VCaP (cell line): Measurements from ENCODE around the gene HOMEZ.
"Not testable (repeated sequence)": the region's sequence is repeated elsewhere in the genome, so short reads cannot be mapped to it uniquely, and the experiment has no call there.

ENCODE experiments used
- H3K27ac ChIP-seq: fragments of 450-650 bp; 2 replicates; pipeline ENCODE4 v1.5.1; 2017
- CTCF ChIP-seq: fragments of 450-650 bp; conservative IDR thresholded peaks from 2 replicates; pipeline ENCODE4 v1.5.1; 2017; ENCODE audit warnings: mild to moderate bottlenecking, moderate library complexity

The HOMEZ gene

GRCh38 chr14:23252420-23253333 lies 33.3 kb downstream of the HOMEZ start:
- no peak for TF ChIP-seq CTCF
- no peak overlapping the region for H3K27ac ChIP-seq

DNA sequence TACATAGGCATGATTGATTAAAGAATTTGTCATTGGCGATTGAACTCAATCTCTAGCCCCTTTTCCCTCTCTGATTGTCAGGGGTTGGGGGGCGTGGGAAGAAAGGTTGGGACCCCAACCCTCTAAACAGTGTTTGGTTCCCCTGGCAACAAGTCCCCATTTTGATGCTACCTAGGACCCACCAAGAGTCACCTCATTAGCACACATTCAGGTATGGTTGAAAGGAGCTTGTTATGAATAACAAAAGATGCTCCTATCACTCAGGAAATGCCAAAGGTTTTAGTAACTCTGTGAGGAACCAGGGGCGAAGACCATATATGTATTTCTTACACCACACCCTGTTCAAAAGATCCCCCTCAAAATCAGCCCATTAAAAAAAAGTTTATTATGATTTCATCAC lies 33.9 kb downstream of the HOMEZ start:
- H3K27ac ChIP-seq = no peak overlapping the region
- TF ChIP-seq CTCF = no peak

DNA sequence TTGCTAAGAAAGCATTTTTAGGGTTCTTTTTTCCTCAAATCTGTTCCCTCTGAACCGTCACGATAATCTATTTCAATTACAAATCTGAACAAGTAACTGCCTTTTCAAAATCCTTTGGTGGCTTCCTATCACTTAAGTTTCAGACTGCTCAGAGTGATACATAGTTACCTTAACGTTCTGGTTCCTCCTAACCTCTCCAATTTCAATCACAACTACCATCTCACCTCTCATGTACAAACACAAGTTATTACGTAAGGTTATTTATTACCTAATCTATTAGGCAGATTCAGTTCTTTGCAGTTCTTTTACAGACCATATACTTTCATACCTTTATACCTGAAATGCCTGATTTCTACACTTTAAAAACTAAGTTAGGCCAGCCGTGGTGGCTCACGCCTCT lies 36.1 kb downstream of the HOMEZ start:
- no peak for TF ChIP-seq CTCF
- no peak overlapping the region for H3K27ac ChIP-seq

DNA sequence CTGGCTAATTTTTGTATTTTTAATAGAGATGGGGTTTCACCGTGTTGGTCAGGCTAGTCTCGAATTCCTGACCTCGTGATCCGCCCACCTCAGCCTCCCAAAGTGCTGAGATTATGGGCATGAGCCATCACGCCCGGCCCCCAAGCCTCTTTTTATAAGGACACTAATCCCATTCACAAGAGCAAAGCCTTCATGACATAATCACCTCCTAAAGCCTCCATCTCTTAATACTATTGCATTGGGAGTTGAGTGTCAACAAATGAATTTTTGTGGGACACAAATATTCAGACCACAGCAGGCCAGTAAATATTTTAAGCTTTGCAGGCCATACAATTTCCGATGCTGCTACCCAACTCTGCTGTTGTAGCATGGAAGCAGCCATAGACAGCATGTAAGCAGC lies 37.3 kb downstream of the HOMEZ start:
- TF ChIP-seq CTCF = no peak
- H3K27ac ChIP-seq = no peak overlapping the region

GRCh38 chr14:23245282-23245681 lies 40.6 kb downstream of the HOMEZ start:
- peak overlapping the region; percentile 45 for H3K27ac ChIP-seq
- TF ChIP-seq CTCF = no peak

DNA sequence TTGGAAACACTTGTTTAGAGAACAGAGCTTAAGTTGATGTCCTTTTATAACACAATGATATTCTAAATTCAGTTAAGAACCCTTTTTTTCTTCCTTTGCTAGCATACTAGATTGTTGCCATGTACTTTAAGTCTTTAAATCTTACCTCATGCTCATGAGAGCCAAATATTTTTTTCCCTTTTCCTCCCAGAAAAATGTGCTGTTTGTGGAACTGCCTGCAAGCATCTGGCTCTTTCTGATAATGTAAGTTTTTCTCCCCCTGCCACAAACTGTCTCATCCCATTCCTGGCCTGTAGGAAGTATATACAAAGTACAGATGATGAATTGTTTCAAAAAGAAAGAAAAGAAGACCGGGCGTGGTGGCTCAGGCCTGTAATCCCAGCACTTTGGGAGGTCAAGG lies 42.9 kb downstream of the HOMEZ start:
- TF ChIP-seq CTCF = no peak
- H3K27ac ChIP-seq = no peak overlapping the region

GRCh38 chr14:23242076-23242475 lies 43.9 kb downstream of the HOMEZ start:
- no peak for TF ChIP-seq CTCF
- no peak overlapping the region for H3K27ac ChIP-seq

DNA sequence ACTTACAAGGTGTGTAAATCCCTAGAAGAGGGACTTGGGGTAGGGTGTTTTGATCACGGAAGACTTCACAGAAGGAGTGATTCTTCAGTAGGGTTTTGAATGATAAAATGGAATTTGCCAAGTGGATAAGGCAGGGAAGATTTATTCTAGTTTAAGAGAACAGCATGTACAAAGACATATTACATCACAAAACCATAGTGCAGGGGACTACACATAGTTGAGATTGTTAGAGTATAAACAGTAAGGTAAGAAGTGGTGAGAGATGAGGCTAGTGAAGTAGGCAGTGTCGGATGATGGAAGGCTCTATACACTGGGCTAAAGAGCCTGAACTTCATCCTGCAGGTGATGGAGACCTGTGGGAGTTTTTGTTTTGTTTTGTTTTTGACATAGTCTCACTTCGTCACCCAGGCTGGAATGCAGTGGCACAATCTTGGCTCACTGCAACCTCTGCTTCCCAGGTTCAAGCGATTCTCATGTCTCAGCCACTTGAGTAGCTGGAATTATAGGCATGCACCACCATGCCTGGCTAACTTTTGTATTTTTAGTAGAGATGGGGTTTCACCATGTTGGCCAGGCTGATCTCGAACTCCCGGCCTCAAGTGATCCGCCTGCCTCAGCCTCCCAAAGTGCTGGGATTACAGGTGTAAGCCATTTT lies 44.7 kb downstream of the HOMEZ start:
- H3K27ac ChIP-seq = not testable (repeated sequence)
